Epithelial cell of prostate (primary cell): ENCODE measurements around the gene DPP8.
A peak's percentile ranks its signal among the peaks of the same experiment; 100 is the strongest.
"Not testable (repeated sequence)": the region's sequence is repeated elsewhere in the genome, so short reads cannot be mapped to it uniquely, and the experiment has no call there.

Experiments used
- DNase-seq: peaks from one replicate; pipeline ENCODE4 v3.0.0-alpha.2; 2011; ENCODE audit warnings: low read depth, low spot score
- H3K27ac ChIP-seq: fragments of 450-650 bp; 2 replicates; pipeline ENCODE4 v1.5.1; 2017; ENCODE audit warnings: mild to moderate bottlenecking

DPP8 gene

DNA sequence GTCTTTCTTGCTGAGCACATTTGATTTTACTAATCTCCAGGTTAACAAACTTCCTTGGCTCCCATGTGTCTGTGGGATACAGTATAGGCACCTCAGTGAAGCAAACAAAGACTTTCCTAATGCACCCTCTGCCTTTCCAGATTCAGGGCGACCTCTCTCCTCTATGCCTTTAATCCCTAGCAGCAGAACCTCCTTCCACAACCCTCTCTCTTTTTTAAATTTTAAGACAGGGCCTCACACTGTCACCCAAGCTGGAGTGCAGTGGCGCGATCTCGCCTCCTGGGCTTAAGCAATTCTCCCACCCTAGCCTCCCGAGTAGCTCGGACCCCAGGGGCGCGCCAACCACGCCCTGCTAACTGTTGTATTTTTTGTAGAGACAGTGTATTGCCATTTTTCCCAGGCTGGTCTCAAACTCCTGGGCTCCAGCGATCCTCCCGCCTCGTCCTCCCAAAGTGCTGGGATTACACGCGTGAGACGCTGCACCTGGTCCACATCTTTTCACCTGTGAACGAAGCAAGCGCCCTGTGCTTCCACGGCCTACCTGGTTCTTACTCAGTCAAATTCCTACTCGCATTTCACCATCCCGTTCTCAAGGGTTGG, 11.1 kb upstream of the DPP8 start:
- no peak for DNase-seq
- no peak overlapping the region for H3K27ac ChIP-seq

DNA sequence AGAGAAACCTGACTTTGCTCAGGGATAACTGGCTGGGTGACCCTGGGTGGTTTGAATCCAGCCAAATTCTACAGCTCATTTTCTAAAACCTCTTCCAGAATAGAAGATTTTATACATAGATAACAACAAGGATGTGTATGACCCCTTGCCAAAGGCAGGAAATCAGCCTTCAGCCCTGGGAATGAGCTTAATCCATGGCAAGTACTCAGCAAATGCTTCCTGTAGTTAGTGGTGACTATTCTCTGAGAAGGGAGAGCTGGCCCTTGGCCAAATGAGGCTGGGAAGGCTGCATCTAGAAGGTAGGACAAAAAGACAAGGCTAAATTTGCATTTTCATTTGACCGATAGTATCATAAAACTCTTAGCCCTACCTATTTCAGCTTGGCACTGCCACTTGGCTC, 8.1 kb upstream of the DPP8 start:
- no peak overlapping the region for H3K27ac ChIP-seq
- no peak for DNase-seq

DNA sequence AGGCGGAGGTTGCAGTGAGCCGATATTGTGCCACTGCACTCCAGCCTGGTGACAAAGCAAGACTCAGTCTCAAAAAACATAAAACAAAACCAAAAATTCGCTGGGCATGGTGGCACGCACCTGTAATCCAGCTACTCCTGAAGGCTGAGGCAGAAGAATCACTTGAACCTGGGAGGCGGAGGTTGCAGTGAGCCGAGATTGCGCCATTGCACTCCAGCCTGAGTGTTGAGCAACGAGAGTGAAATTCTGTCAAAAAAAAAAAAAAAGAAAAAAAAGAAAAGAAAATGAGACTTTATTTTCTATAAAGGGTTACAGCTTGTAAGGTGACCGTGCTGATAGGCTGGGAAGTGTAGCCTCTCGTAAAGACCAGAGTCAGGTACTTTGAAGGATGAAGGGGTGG, 6.7 kb upstream of the DPP8 start:
- DNase-seq = no peak
- no peak overlapping the region for H3K27ac ChIP-seq

DNA sequence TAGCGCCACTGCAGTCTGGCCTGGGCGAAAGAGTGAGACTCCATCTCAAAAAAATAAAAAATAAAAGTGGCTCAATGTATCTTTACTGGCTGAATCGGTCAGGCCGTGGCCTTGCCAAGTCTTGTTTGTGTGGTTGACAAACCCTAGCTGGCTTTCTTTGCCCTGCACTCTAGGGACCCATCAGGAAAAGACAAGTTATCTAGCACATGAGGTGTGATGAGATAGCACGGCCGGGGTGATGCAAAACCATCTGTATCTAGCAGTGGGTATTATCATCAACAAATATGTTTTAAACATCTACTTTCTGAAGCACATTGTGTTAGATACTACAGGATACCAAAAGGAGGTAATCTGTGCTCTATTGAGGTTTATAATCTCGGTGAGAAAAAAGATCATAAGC, 3.9 kb upstream of the DPP8 start:
- no peak for DNase-seq
- no peak overlapping the region for H3K27ac ChIP-seq

DNA sequence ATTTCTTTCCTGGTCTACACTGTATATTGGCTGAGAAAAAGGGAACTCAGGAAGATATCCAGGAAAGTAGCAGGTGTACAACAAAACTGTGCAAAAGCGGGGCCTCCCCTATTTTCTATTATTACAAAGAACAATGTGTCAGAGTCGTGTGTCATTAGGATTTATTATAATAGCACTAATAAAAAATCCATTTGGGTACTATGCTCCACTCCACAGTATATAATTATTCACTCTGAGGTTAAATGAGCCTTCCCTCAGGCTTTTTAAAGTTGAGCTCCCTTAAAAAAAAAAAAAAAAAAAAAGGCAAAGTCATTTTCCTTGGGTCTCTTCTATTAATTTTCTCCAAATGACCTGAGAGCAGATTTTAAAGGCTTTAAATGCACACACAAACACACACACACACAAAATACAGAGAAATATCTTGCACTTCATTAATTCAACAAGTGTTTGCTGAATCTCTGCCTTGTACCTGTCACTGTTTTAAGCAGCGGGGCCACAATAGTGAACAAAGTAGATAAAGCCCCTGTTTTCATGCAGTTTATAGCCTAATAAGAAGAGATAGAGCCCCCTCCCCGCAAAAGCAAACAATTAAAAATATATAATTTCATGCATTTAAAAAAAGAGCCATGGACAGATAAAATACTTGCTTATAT, 1.3 kb upstream of the DPP8 start:
- DNase-seq = no peak
- no peak overlapping the region for H3K27ac ChIP-seq

DNA sequence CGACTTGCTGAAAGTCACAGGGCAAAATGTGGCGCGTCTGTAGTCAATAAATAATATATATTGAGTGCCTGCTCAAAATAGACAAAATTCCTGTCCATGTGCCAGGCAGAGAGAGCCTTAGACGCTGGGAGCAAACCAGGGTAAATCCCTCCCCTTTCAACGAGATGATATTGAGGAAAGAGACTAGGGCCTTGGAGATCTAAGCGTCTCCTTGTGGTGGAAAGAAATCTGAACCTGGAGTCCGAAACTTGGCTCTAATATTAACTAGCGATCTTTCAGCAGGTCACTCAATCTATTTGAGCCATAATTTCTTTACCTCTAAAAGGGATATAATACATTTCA, 348 bp upstream of the DPP8 start:
- DNase-seq = no peak
- peak overlapping the region; percentile 87 for H3K27ac ChIP-seq

DNA sequence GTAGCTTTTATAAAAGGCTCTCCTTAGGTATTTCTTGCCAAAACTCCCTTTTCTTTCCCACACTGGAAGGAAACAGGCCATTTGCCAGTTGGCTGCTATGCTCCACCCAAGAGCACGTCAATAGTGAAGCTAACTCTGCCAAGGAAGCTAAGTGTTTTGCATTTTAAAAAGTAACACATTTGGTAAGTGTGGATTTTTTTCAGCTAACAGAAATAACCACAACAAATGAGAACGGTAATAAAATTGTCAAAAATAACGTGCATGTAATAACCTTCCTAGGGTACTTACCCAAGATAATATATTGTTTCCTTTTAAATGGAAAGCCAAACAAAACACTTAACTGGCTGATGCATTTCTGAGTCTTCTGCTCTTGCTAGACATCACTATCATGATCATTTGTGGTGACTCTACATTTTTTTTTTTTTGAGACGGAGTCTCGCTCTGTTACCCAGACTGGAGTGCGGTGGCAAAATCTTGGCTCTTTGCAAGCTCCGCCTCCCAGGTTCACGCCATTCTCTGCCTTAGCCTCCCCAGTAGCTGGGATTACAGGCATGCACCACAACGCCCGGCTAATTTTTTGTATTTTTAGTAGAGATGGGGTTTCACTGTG, 4.6 kb downstream of the DPP8 start:
- H3K27ac ChIP-seq = no peak overlapping the region
- DNase-seq = no peak

DNA sequence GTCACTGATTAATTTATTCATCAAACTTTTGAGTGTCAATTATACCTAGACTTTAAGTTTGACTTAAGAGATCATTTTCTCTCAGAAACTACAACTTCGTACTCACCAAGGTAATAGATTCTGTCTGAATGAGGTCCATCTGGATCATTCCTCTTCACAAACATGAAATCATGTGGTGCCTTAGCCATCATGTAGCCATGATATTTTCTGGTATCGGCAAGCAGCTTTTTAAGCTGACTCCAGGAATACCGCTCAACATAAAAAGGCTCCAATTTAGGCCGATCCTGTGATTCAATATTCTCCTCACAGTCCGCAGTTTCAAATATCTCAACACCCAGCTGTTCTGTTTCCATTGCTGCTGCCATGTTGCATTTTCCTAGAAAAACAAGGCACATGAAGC, 5.3 kb downstream of the DPP8 start:
- DNase-seq = no peak
- H3K27ac ChIP-seq = no peak overlapping the region

DNA sequence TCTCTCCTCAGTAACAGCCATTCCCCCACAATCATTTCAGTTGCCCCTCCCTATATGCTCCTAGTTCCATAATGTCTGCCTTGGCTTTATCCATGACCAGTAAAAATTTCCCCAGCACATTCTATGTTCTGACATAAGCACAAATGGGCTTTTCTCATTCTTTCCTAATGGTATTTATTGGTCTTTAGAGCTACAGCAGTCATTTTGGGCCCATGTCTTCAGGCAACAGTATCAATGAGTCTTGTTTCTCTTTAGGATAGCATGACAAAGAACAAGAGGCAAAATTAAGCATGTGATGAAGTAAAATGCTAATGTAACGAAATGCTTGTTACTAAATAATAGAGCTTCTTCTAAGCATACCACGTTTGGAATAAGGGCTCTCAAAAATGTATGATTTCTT, 8.2 kb downstream of the DPP8 start:
- no peak overlapping the region for H3K27ac ChIP-seq
- DNase-seq = no peak

DNA sequence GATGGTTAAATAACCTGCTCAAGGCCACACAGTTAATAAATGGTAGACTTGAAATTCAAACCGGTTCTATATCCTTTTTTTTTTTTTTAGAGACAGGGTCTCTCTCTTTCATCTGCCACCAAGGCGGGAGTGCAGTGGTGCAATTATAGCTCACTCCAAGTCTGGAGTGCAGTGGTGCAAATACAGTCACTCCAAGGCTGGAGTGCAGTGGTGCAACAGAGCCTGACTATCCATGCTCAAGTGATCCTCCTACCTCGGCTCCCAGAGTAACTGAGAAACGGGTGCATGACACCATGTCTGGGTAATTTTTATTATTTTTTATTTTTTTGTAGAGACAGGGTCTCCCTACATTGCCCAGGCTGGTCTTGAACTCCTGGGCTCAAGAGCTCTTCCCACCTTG, 23.4 kb downstream of the DPP8 start:
- DNase-seq = no peak
- no peak overlapping the region for H3K27ac ChIP-seq

DNA sequence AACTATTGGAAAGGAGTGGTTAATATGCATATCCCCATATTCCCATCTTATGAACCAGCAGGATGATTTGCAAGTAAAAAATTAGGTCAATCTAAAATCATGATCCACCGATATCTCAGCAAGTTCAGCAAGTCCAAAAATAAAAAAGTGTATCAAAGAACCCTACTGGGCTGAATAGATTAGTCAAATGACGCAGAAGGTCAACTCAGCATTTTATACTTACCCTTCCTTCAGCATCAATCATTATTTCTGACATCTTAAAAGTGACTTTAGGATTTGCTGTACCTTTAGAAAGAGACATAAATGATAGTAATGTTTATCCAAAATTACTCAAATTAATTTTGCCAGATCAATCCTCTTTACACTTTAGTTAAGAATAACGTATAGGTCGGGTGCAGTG, 32.6 kb downstream of the DPP8 start:
- H3K27ac ChIP-seq = no peak overlapping the region

DNA sequence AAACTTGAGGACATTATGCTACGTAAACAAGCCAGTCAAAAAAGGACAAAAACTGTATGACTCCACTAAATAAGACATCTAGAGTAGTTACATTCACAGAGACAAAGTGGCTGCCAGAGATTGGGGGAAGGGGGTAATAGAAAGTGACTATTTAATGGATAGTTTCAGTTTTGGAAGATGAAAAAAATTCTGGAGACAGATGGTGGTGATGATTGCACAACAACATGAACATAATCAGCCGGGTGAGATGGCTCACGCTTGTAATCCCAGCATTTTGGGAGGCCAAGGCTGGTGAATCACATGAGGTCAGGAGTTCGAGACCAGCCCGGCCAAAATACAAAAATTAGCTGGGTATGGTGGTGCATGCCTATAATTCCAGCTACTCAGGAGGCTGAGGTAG, 40.6 kb downstream of the DPP8 start:
- no peak overlapping the region for H3K27ac ChIP-seq
- DNase-seq = no peak

More for the DNA sequence above, 32.6 kb downstream of the DPP8 start:
- DNase-seq = no peak

DNA sequence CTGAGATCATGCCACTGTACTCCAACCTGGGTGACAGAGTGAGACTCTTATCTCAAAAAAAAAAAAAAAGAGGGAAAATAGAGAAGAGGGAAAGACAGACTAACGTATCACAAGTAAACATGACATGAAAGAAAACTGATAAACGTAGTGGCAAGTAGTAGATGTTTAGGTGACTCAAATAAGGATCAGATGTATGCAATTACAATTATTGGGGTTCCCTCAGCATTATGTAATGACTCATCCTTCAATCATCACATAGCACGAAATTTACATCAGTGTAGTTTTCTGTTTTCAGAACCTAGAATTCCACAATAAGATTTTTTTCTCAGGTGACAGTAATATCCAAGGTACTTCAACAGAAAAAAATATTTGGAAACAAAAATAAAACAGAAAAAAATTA, 46.6 kb downstream of the DPP8 start:
- DNase-seq = no peak
- H3K27ac ChIP-seq = no peak overlapping the region

DNA sequence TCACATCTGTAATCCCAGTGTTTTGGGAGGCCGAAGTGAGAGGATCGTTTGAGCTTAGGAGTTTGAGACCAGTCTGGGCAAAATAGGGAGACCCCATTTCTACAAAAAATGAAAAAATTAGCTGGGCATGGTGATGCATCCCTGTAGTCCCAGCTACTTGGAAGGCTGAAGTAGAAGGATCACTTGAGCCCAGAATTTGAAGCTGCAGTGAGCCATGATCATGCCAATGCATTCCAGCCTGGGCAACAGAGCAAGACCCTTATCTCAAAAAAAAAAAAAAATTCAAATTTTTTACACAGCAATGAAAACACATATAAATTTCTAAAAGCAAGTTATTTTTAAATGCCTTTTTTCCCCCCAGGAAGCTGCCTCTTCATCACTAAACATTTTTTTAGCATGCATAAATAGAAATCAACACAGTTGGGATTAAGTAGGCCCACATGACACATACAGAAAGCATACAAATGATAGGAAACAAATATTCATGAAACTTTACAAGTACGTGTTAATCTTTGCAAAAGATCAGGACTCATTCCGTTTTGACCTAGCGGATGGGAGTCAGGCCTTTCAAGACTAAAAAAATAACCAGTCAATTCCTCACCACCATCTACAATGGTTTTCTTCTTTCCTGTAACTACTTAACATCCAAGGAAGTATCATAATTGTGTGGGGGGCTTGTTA, 49.1 kb downstream of the DPP8 start:
- no peak overlapping the region for H3K27ac ChIP-seq
- DNase-seq = no peak

DNA sequence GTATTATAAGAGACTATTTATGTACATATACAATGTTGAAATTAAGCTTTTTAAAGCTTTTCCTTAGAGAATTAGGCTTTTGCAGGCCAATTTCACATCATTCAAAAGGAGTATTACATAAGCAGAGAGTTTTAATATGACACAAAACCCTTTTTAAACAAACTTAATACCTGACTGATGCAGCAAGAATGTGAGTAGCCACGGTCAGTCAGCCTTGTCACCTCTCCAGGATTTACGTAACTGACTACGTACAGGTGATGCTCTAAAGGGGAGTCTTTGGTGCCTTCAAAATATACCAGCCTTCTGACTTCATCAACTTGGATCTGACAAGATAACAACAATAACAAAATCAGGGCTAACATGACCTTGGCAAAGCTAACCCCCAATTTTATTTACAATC, 50.6 kb downstream of the DPP8 start:
- DNase-seq = no peak
- H3K27ac ChIP-seq = no peak overlapping the region

DNA sequence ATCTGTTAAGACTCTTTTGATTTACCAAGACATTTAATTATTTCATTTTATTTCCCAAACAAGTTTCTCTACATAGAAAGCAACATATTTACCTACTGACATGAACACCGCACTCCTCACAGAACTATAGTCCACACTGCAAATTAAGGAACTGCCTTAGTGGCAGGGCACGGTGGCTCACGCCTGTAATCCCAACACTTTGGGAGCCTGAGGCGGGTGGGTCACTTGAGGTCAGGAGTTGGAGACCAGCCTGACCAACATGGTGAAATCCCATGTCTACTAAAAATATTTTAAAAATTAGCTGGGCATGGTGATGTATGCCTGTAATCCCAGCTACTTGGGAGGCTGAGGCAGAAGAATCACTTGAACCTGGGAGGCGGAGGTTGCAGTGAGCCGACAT, 54.4 kb downstream of the DPP8 start:
- H3K27ac ChIP-seq, DNase-seq: not testable (repeated sequence)

DNA sequence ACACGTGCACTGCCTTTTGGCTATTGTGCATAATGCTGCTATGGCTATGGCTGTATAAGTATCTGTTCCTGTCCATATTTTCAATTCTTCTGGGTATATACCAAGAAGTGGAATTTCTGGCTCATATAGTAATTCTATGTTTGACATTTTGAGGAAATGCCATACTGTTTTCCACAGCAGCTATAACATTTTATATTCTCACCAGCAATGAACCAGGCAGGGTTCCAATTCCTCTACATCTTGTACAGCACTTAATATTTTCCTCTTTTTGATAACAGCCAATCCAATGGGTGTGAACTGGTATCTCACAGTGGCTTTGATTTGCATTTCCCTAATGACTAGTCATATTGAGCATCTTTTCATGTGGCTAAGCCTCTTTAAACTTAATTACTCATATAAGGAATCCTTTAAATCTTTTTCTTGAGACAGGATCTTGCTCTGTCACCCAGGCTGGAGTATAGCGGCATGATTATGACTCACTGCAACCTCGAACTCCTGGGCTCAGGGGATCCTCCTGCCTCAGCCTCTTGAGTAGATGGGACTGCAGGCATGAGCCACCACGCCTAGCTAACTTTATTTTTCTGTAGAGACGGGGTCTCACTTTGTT, 56.6 kb downstream of the DPP8 start:
- no peak for DNase-seq
- H3K27ac ChIP-seq = no peak overlapping the region

DNA sequence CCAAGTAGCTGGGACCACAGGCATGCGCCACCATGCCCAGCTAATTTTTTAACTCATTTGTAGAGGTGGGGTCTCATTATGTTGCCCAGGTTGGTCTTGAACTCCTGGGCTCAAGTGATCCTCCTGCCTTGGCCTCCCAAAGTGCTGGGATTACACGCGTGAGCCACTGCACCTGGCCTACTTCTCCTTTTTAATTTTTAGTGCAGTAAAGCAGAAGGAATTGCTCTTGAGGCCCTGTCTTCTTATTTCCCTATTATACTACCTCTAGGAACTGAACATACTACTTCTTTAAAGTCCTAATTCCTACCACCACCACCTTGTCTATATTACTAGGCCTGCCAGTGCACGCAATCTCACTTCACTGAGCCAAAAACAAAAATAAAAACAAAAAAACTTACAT, 62.2 kb downstream of the DPP8 start:
- H3K27ac ChIP-seq = not testable (repeated sequence)

DNA sequence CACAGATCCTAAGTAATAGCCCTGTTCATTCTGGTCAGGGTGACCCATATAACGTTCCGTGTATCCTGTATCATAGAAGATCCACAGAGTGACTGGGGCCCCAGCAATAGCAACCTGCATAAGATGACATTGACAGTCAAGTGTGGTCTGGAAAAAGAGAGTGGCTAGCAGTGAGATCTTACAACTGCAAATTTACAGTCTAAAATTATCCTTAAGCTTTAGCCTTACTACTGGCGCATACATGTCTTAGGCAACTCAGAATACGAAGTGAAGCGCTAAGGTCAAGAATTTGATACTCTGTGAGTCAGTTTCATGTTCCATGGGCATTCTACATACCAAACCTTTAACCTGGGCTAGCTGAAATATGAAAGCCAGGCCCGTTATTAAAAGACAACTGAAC, 65.5 kb downstream of the DPP8 start:
- H3K27ac ChIP-seq = no peak overlapping the region
- no peak for DNase-seq

More for the DNA sequence above, 62.2 kb downstream of the DPP8 start:
- DNase-seq = not testable (repeated sequence)

DNA sequence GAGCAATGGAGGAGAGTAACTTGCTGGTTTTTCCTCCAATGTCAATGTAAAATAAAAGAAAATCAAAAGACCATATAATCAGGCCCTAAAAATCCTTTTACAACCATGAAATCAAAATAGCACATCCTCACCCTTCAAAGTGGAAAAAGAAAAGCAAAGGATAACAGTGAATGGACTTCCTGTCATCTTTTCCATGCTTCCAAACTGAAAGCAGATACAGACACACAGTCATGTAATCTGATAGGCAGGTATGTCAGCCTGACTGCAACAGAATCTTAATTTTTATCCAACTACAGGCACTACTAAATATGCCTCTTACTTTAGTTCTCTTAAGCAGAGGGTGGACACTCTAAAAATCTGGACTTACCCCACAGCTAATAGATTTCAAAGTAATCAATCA, 66.9 kb downstream of the DPP8 start:
- DNase-seq = no peak
- H3K27ac ChIP-seq = no peak overlapping the region

DNA sequence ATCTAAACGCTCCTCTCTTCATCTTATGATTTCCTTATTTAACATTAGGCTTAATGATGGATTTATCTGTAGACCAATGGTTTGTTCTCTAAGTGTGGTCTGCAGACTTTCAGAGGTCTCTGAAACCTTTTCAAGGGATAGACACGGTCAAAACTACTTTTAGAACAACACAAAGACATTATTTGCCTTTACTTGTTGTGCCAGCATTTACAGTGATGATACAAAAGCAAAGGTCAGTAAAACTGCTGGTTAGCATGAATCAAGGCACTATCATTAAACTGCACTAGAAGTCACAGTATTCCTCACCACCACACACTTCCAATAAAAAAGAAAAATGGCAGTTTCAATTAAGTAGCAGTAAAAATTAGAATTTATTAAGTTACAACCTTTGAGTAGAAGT, 70.3 kb downstream of the DPP8 start:
- H3K27ac ChIP-seq = no peak overlapping the region
- DNase-seq = no peak
